NCI-H2107 (cell line): ENCODE results near the gene ZNF212.

Experiments used
- DNase-seq: peaks from one replicate; lab custom pipeline; 2025; lab: John Stamatoyannopoulos, UW

The ZNF212 gene

GRCh38 chr7:149286811-149287400, 47.5 kb downstream of the ZNF212 start:
- DNase-seq, result no peak

- no peak for DNase-seq
Observed at GRCh38 chr7:149287622-149288021, 48.2 kb downstream of the ZNF212 start.

GRCh38 chr7:149289262-149289661, 49.8 kb downstream of the ZNF212 start:
- DNase-seq, result no peak

GRCh38 chr7:149289856-149290255, 50.4 kb downstream of the ZNF212 start:
- no peak for DNase-seq

- DNase-seq, result no peak
Observed at GRCh38 chr7:149291036-149291780, 51.8 kb downstream of the ZNF212 start.

- DNase-seq, result no peak
Observed at GRCh38 chr7:149291781-149292461, 52.5 kb downstream of the ZNF212 start.

- DNase-seq, result no peak
Observed at GRCh38 chr7:149292462-149292823, 53.0 kb downstream of the ZNF212 start.

- DNase-seq, result no peak
Observed at GRCh38 chr7:149293338-149293737, 53.9 kb downstream of the ZNF212 start.

- no peak for DNase-seq
Observed at GRCh38 chr7:149293946-149294633, 54.6 kb downstream of the ZNF212 start.

- DNase-seq, result no peak
Observed at GRCh38 chr7:149294634-149295480, 55.4 kb downstream of the ZNF212 start.

GRCh38 chr7:149295481-149295850, 56.0 kb downstream of the ZNF212 start:
- DNase-seq, result no peak

- no peak for DNase-seq
Observed at GRCh38 chr7:149296368-149296767, 56.9 kb downstream of the ZNF212 start.

- no peak for DNase-seq
Observed at GRCh38 chr7:149297034-149297755, 57.7 kb downstream of the ZNF212 start.

- DNase-seq, result no peak
Observed at GRCh38 chr7:149300620-149301285, 61.3 kb downstream of the ZNF212 start.

- no peak for DNase-seq
Observed at GRCh38 chr7:149302222-149302621, 62.8 kb downstream of the ZNF212 start.

GRCh38 chr7:149302865-149303264, 63.4 kb downstream of the ZNF212 start:
- DNase-seq, result no peak

GRCh38 chr7:149304006-149304405, 64.6 kb downstream of the ZNF212 start:
- DNase-seq, result no peak
